IMR-90 (cell line): Measurements from ENCODE around the gene CCT3. TPM values are rescaled to one million over a fixed set of nuclear protein-coding genes. Genes with fewer than 3 reads are reported as not detected.

Experiments
- ATAC-seq: fragments of 200-7000 bp; cut with Tn5 transposase; 2 replicates; pipeline ENCODE4 v1.9.1; 2020; ENCODE audit warnings: low read depth, mild to moderate bottlenecking, moderate library complexity
- BruUV-seq: library from RNA; stranded (reverse); fragments of 400-500 nt; replicated peaks from 2 replicates; lab custom pipeline; 2021; lab: Mats Ljungman, UMichigan
- CTCF ChIA-PET: fragments of 300-600 bp; formaldehyde crosslinking; extraction: SDS; loops from one replicate; lab custom pipeline; 2021; ENCODE audit warnings: antibody characterized with exemption; lab: Yijun Ruan, JAX
- POLR2A ChIA-PET: fragments of 300-600 bp; sonication (Branson Sonifier 250); formaldehyde crosslinking; loops from one replicate; lab custom pipeline; 2022; ENCODE audit warnings: antibody characterized with exemption; ENCODE audit not compliant: unreplicated experiment; lab: Charles Lee
- DNase-seq: peaks from one replicate; pipeline ENCODE4 v3.0.0; 2013
- H2AFZ ChIP-seq: replicated peaks from 2 replicates; pipeline ENCODE3; 2013; ENCODE audit warnings: low read length, mild to moderate bottlenecking; ENCODE audit not compliant: poor library complexity
- H2AK5ac ChIP-seq: 2 replicates; pipeline ENCODE4 v1.6.1; 2013; ENCODE audit warnings: low read depth, low read length, inconsistent platforms
- H2AK9ac ChIP-seq: replicated peaks from 2 replicates; pipeline ENCODE3; 2013; ENCODE audit warnings: mild to moderate bottlenecking, low read depth, low read length, moderate library complexity; ENCODE audit not compliant: poor library complexity
- H2BK120ac ChIP-seq: 2 replicates; pipeline ENCODE4 v1.6.1; 2013; ENCODE audit warnings: low read depth, low read length, inconsistent platforms
- H2BK15ac ChIP-seq: 3 replicates; pipeline ENCODE4 v1.6.1; 2013; ENCODE audit warnings: low read depth, low read length, inconsistent platforms
- H2BK20ac ChIP-seq: 2 replicates; pipeline ENCODE4 v1.6.1; 2013; ENCODE audit warnings: low read depth, mild to moderate bottlenecking, inconsistent platforms, low read length, moderate library complexity
- H2BK5ac ChIP-seq: 2 replicates; pipeline ENCODE4 v1.6.1; 2013; ENCODE audit warnings: mild to moderate bottlenecking, low read depth, low read length, inconsistent platforms; ENCODE audit not compliant: poor library complexity, severe bottlenecking
- H3K14ac ChIP-seq: replicated peaks from 2 replicates; pipeline ENCODE4 v1.6.1; 2013; ENCODE audit warnings: low read depth, low read length, inconsistent platforms
- H3K18ac ChIP-seq: 2 replicates; pipeline ENCODE4 v1.6.1; 2013; ENCODE audit warnings: low read depth, low read length, control low read depth
- H3K23ac ChIP-seq: 2 replicates; pipeline ENCODE4 v1.6.1; 2013; ENCODE audit warnings: low read depth, low read length, inconsistent platforms
- H3K27ac ChIP-seq: 2 replicates; pipeline ENCODE4 v1.5.1; 2013; ENCODE audit warnings: mild to moderate bottlenecking, control low read depth, low read length; ENCODE audit not compliant: insufficient read depth
- H3K27me3 ChIP-seq: 2 replicates; pipeline ENCODE4 v1.6.1; 2013; ENCODE audit warnings: low read length; ENCODE audit not compliant: control insufficient read depth, insufficient read depth
- H3K36me3 ChIP-seq: 2 replicates; pipeline ENCODE4 v1.6.1; 2013; ENCODE audit warnings: low read length, mixed read lengths; ENCODE audit not compliant: control insufficient read depth, insufficient read depth
- H3K4ac ChIP-seq: 2 replicates; pipeline ENCODE4 v1.6.1; 2013; ENCODE audit warnings: low read depth, low read length, inconsistent platforms
- H3K4me1 ChIP-seq: 2 replicates; pipeline ENCODE4 v1.6.1; 2013; ENCODE audit warnings: low read length, mixed read lengths; ENCODE audit not compliant: control insufficient read depth, insufficient read depth
- H3K4me2 ChIP-seq: 2 replicates; pipeline ENCODE4 v1.6.1; 2013; ENCODE audit warnings: low read depth, mild to moderate bottlenecking, control low read depth, low read length, moderate library complexity
- H3K4me3 ChIP-seq: 2 replicates; pipeline ENCODE4 v1.5.1; 2013; ENCODE audit warnings: low read depth, mild to moderate bottlenecking, control low read depth, low read length, moderate library complexity; ENCODE audit not compliant: insufficient read depth
- H3K56ac ChIP-seq: 2 replicates; pipeline ENCODE4 v1.6.1; 2013; ENCODE audit warnings: low read length, inconsistent platforms; ENCODE audit not compliant: insufficient read depth; ENCODE audit errors: extremely low read depth
- H3K79me1 ChIP-seq, 2 experiments: 2 replicates each; pipeline ENCODE4 v1.6.1; 2013; ENCODE audit warnings: low read length in 2 of 2, inconsistent platforms in 1 of 2, low read depth in 1 of 2
- H3K9ac ChIP-seq: 2 replicates; pipeline ENCODE4 v1.6.1; 2013; ENCODE audit warnings: low read depth, low read length, control low read depth
- H3K9me1 ChIP-seq: 2 replicates; pipeline ENCODE4 v1.6.1; 2013; ENCODE audit warnings: low read length, inconsistent platforms; ENCODE audit not compliant: insufficient read depth
- H3K9me3 ChIP-seq: 2 replicates; pipeline ENCODE4 v1.6.1; 2013; ENCODE audit warnings: low read length; ENCODE audit not compliant: control insufficient read depth, insufficient read depth
- H4K20me1 ChIP-seq: 2 replicates; pipeline ENCODE4 v1.6.1; 2013; ENCODE audit warnings: low read length, inconsistent platforms; ENCODE audit not compliant: insufficient read depth
- H4K5ac ChIP-seq: 2 replicates; pipeline ENCODE4 v1.6.1; 2013; ENCODE audit warnings: mild to moderate bottlenecking, low read depth, low read length, control low read depth
- H4K8ac ChIP-seq, 2 experiments: 2 replicates each; pipeline ENCODE4 v1.6.1; 2013; ENCODE audit warnings: low read depth in 2 of 2, low read length in 2 of 2, control low read depth in 1 of 2, inconsistent platforms in 1 of 2
- H4K91ac ChIP-seq: 2 replicates; pipeline ENCODE4 v1.6.1; 2013; ENCODE audit warnings: low read depth, low read length, inconsistent platforms; ENCODE audit not compliant: insufficient read depth
- BHLHE40 ChIP-seq: fragments of 150-350 bp; IDR thresholded peaks from 2 replicates; pipeline ENCODE4 v1.6.1; 2016; ENCODE audit warnings: mild to moderate bottlenecking, low read depth, low read length
- CEBPB ChIP-seq: IDR thresholded peaks from 2 replicates; pipeline ENCODE4 v1.6.1; 2012; ENCODE audit warnings: low read depth, low read length, improper control_type of control experiment
- FOS ChIP-seq: fragments of 150-350 bp; IDR thresholded peaks from 2 replicates; pipeline ENCODE4 v1.6.1; 2016; ENCODE audit warnings: low read depth, low read length
- MAFK ChIP-seq: IDR thresholded peaks from 2 replicates; pipeline ENCODE4 v1.6.1; 2012; ENCODE audit warnings: low read depth, low read length, improper control_type of control experiment
- MXI1 ChIP-seq: IDR thresholded peaks from 2 replicates; pipeline ENCODE4 v1.6.1; 2012; ENCODE audit warnings: low read depth, mild to moderate bottlenecking, low read length, moderate library complexity, borderline replicate concordance
- POLR2A ChIP-seq: IDR thresholded peaks from 2 replicates; pipeline ENCODE4 v1.6.1; 2012; ENCODE audit warnings: mild to moderate bottlenecking, low read depth, low read length
- RCOR1 ChIP-seq: IDR thresholded peaks from 2 replicates; pipeline ENCODE4 v1.6.1; 2012; ENCODE audit warnings: mild to moderate bottlenecking, low read length, improper control_type of control experiment; ENCODE audit not compliant: insufficient replicate concordance
- SMC3 ChIP-seq: fragments of 150-350 bp; IDR thresholded peaks from 2 replicates; pipeline ENCODE4 v1.6.1; 2016; ENCODE audit warnings: low read depth, mild to moderate bottlenecking, antibody characterized with exemption, low read length, moderate library complexity
- WGBS, 2 experiments: methylation state at CpG; one replicate each; pipeline versions ENCODE4 v1.1.5 to v1.1.7; 2013; ENCODE audit warnings: missing lambda C conversion rate in 2 of 2; ENCODE audit not compliant: insufficient read length in 1 of 2; ENCODE audit errors: extremely low coverage in 2 of 2; 5-methylcytosine and 5-hydroxymethylcytosine counted together
- dilution Hi-C: fragments of 300-500 bp; cut with HindIII; formaldehyde crosslinking; loops from one replicate; pipeline ENCODE4 v1.14.3; 2018; ENCODE audit warnings: low sequenced_read_pairs; ENCODE audit not compliant: unreplicated experiment
- in situ Hi-C: fragments of 300-500 bp; cut with MboI; formaldehyde crosslinking; loops from 3 replicates; pipeline ENCODE4 v1.14.3; 2019; ENCODE audit warnings: low sequenced_read_pairs, inconsistent platforms, mixed read lengths
- intact Hi-C: fragments of 100-400 bp; cut with micrococcal nuclease; formaldehyde crosslinking; loops from 2 replicates; pipeline ENCODE4 v1.10.0; 2022
- polyA plus RNA-seq, 3 experiments: library from polyadenylated mRNA; depleted of rRNA; stranded (reverse); fragments of >200 nt; gene quantifications; 2 replicates each; pipeline ENCODE4 v1.2.3, GENCODE V29; 2012; ENCODE audit warnings: low replicate concordance in 1 of 3
- total RNA-seq: library from RNA; depleted of rRNA; stranded (reverse); fragments of >200 nt; gene quantifications from 2 replicates; pipeline ENCODE4 v1.2.3, GENCODE V29; 2012

The CCT3 gene
- total and polyA plus RNA-seq, 2 of the 4 experiments (the other 2 are of a cell fraction): 313 to 595 TPM

GRCh38 chr1:156376958-156377919, 39.1 kb upstream of the CCT3 start:
- H2BK5ac ChIP-seq: no peak overlapping the region
- no peak overlapping the region for H2BK120ac ChIP-seq
- H3K9ac ChIP-seq: no peak overlapping the region
- TF ChIP-seq RCOR1 (no peak), CEBPB (no peak), BHLHE40 (no peak), SMC3 (no peak), POLR2A (no peak), MAFK (no peak), FOS (no peak), MXI1 (no peak)
- H2BK20ac ChIP-seq: no peak overlapping the region
- in situ Hi-C loops (no loop called here), intact Hi-C loops (no loop called here), dilution Hi-C loops (no loop called here)
- no peaks in the 10 kb centered on the region for H3K9me1 ChIP-seq
- H4K8ac ChIP-seq: no peak overlapping the region
- no peak overlapping the region for H3K18ac ChIP-seq
- H2AFZ ChIP-seq: no peak overlapping the region
- H3K79me1 ChIP-seq: no peaks in the 10 kb centered on the region
- H4K5ac ChIP-seq: no peak overlapping the region
- no peak overlapping the region for H3K4me2 ChIP-seq
- H3K4me3 ChIP-seq: no peak overlapping the region
- no peak overlapping the region for H2AK9ac ChIP-seq
- no peak overlapping the region for H3K4ac ChIP-seq
- DNase-seq (no peak), ATAC-seq (no peak)
- H3K56ac ChIP-seq: no peak overlapping the region
- POLR2A ChIA-PET: no interaction called here
- 87% methylated on average over 7 of the region's 20 CpGs; no CpG with 5 or more reads in 1 of the 2 experiments for WGBS, 2 experiments
- BruUV-seq: no TSS peak
- no peaks in the 10 kb centered on the region for H3K9me3 ChIP-seq
- no peak overlapping the region for H3K27ac ChIP-seq
- H2AK5ac ChIP-seq: no peak overlapping the region; the same call in 1 of the 2 replicates
- H3K27me3 ChIP-seq: peaks cover 23% of the 10 kb centered on the region
- no peaks in the 10 kb centered on the region for H4K20me1 ChIP-seq
- H3K36me3 ChIP-seq: no peaks in the 10 kb centered on the region
- H4K91ac ChIP-seq: no peak overlapping the region
- no peak overlapping the region for H3K14ac ChIP-seq
- H2BK15ac ChIP-seq: no peak overlapping the region
- no peak overlapping the region for H3K23ac ChIP-seq
- CTCF ChIA-PET: interaction anchor here (0.5 to 1.8 kb wide), 2 partner anchors 28 to 68 kb away, joined by 5 to 7 read pairs; no protein-coding TSS in a partner anchor
- no peaks in the 10 kb centered on the region; the same call in 1 of the 2 replicates for H3K4me1 ChIP-seq
